SJSA1 (cell line): ENCODE data around the gene TRIM24. TPM values are rescaled to one million over a fixed set of nuclear protein-coding genes. Genes with fewer than 3 reads are reported as not detected.

Experiments
- DNase-seq, 2 experiments: peaks; one replicate each; pipeline ENCODE4 v3.0.0-alpha.2; 2015 to 2020; ENCODE audit warnings: low spot score in 2 of 2, low read depth in 1 of 2
- H3K27ac ChIP-seq: fragments of 250-450 bp; sonication (Bioruptor Pico); 2 replicates; pipeline ENCODE4 v1.5.1; 2020; ENCODE audit warnings: mild to moderate bottlenecking, moderate library complexity
- H3K27me3 ChIP-seq: fragments of 250-450 bp; sonication (Bioruptor Pico); replicated peaks from 2 replicates; pipeline ENCODE4 v1.5.1; 2020; ENCODE audit warnings: mild to moderate bottlenecking, moderate library complexity
- H3K36me3 ChIP-seq: fragments of 250-450 bp; sonication (Bioruptor Pico); 2 replicates; pipeline ENCODE4 v1.5.1; 2020; ENCODE audit warnings: mild to moderate bottlenecking
- H3K4me1 ChIP-seq: fragments of 250-450 bp; sonication (Bioruptor Pico); replicated peaks from 2 replicates; pipeline ENCODE4 v1.6.1; 2021; ENCODE audit warnings: mild to moderate bottlenecking
- H3K4me3 ChIP-seq: fragments of 250-450 bp; sonication (Bioruptor Pico); 2 replicates; pipeline ENCODE4 v1.5.1; 2020; ENCODE audit warnings: mild to moderate bottlenecking
- H3K9me3 ChIP-seq: fragments of 250-450 bp; sonication (Bioruptor Pico); replicated peaks from 2 replicates; pipeline ENCODE4 v1.5.1; 2020; ENCODE audit warnings: mild to moderate bottlenecking
- total RNA-seq: library from RNA; depleted of rRNA; stranded (reverse); fragments of >200 nt; shearing (Covaris generic); gene quantifications from 2 replicates; pipeline ENCODE4 v1.2.3, GENCODE V29; 2014

The TRIM24 gene
- total RNA-seq, 1 experiment from 2014 or later, result 20.3 TPM

DNA sequence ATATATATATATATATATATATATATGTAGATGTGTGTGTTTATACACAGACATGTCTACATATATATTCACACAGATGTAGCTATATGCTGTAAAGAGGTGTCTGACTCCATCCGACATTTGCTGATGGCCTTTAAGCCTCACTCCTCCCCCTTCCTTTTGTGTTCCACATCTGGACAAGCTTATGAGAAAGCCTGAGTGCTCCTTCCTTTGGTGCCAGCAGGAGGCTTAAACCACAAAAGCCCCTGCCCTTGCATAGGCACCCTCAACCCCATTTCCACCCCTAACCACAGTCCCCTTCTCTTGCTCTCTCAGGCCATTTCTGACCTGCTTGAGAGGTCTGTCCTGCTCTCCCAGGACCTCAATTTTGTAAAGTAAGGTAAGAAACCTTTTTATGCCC is 142.4 kb downstream of the TRIM24 start:
- H3K4me3 ChIP-seq, result no peak overlapping the region
- H3K27me3 ChIP-seq, result no peaks in the 10 kb centered on the region
- no peak for DNase-seq
- no peaks in the 10 kb centered on the region for H3K4me1 ChIP-seq
- no peak overlapping the region for H3K27ac ChIP-seq
- H3K9me3 ChIP-seq, result no peaks in the 10 kb centered on the region
- no peaks in the 10 kb centered on the region for H3K36me3 ChIP-seq

DNA sequence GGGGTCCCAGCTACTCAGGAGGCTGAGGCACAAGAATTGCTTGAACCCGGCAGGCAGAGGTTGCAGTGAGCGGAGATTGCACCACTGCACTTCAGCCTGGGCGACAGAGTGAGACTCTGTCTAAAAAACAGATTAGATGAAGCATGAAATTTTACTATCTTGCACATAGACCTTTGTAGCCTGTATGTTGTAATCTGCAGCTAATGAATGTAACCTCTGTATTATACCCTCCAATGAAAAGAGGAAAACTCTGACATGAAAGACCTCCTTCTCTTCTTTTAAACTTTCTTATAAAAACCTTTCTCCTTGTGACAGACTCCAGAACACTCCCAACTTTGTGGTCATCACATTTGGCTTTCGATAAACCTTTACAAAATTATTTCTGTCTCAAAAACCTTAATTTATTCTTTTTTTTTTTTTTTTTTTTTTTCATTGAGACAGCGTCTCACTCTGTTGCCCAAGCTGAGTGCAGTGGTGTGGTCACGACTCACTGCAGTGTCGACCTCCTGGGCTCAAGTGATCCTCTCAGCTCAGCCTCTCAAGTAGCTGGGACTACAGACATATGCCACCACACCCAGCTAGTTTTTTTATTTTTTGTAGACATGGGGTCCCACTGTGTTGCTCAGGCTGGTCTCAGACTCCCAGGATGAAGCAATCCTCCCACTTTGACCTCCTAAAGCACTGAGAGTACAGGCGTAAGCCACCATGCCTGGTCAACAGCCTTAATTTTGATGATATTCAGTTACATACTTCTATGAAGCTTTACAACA is 143.7 kb downstream of the TRIM24 start:
- no peak overlapping the region for H3K27ac ChIP-seq
- no peaks in the 10 kb centered on the region for H3K36me3 ChIP-seq
- DNase-seq, result no peak
- H3K4me1 ChIP-seq, result no peaks in the 10 kb centered on the region
- H3K4me3 ChIP-seq, result no peak overlapping the region
- no peaks in the 10 kb centered on the region for H3K27me3 ChIP-seq
- H3K9me3 ChIP-seq, result no peaks in the 10 kb centered on the region

DNA sequence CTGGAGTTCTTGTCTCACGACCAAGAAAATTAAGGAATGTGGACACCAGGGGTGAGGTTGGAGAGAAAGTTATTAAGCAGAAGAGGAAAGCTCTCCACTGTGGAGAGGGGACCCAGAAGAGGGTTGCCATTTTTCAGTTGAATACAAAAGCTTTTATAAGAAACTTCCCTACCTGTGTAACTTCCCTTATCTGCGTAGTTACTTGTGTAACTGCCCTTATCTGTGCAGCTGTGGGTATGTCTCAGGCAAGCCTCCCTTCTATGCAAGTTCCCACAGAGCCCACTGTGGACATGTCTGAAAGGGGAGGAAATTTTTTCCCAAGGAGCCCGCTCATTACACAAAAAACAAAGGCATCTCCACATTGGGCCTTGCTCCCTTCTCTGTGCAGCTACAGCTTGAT is 146.2 kb downstream of the TRIM24 start:
- H3K36me3 ChIP-seq, result no peaks in the 10 kb centered on the region
- no peaks in the 10 kb centered on the region for H3K9me3 ChIP-seq
- no peak for DNase-seq
- no peak overlapping the region for H3K4me3 ChIP-seq
- H3K27me3 ChIP-seq, result no peaks in the 10 kb centered on the region
- H3K4me1 ChIP-seq, result no peaks in the 10 kb centered on the region
- no peak overlapping the region for H3K27ac ChIP-seq

DNA sequence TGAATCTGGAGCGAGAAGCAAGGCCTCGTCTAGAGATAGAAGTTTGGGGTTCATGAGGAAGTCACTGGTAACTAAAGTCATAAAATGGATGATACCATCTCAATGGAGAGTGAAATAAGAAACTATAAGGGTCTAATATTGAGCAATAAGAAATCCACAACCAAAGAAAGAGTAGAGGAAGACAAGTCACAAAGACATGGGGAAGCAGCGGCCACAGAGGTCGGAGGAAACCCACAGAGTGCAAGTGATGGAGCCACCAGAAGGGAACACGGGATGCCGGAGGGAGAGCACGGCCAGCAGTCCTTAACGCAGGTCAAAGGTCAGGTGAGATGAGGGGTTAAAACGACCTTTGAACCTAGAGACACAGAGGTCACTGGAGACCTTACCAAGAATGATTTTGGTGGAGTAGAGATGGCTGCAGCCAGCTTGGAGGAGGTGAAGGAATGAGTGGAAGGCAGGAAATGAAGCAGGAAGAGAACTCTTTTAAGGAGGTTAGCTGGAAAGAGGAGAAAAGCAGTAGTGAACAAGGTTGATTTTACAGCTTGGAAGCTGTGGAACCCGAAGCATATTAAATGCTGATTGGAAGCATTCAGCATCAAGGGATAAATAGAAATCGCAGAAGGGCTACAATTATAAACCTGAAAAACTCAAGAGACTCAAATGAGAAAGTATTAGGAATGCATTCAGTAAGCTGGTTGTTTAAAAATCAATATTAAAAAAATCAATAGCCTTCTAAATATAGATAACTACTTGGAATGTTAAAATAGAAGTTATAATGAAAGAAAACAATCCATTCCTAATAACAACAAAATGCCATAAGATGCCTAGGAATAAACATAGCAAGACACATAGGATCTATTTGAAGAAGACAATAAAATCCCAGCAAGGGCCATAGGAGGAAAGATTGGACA is 147.4 kb downstream of the TRIM24 start:
- DNase-seq, result no peak
- Histone ChIP-seq H3K27ac (no peak overlapping the region), H3K4me1 (no peaks in the 10 kb centered on the region), H3K4me3 (no peak overlapping the region), H3K27me3 (no peaks in the 10 kb centered on the region), H3K9me3 (no peaks in the 10 kb centered on the region), H3K36me3 (no peaks in the 10 kb centered on the region)

DNA sequence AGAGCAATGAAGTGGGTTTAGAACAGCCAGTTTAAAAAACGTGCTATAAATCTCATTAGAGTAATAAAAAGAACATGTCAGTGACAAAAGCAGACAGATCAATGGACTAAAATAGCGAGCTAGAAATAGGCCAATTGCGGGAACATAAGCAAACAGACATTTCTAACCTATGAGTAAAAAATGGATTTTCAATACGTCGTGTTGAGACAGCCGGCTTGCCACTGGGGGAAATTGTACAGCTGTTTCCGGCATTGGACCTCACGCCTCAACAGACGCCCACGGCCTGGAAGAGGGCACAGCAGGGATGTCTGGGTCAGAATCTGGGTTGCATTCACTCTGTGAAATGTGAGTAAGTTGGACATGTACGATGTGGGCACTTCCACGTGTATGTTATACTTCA is 148.2 kb downstream of the TRIM24 start:
- no peaks in the 10 kb centered on the region for H3K9me3 ChIP-seq
- H3K4me1 ChIP-seq, result no peaks in the 10 kb centered on the region
- H3K4me3 ChIP-seq, result no peak overlapping the region
- no peaks in the 10 kb centered on the region for H3K36me3 ChIP-seq
- DNase-seq, result no peak
- H3K27ac ChIP-seq, result no peak overlapping the region
- H3K27me3 ChIP-seq, result no peaks in the 10 kb centered on the region

DNA sequence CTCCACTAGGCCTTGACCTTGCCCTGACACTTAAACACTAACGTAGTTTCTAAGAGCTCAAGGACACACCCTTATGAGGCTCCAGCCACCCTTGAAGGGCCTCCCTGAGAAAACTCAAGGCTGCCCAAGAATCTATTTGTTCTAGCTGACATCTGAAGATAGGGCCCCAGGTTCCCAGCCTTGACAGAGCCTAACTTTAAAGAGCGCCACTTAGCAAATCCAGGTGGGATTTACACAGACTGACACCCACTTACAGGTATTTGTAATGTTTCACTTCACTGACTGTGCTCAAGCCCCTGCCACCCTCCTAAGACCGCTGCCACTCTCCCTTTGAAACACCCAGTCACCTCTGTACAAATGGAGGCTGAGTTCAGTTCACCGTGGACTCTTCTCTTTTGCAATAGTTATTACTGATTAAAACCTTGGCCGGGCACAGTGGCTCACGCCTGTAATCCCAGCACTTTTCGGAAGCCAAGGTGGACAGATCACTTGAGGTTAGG is 150.7 kb downstream of the TRIM24 start:
- Histone ChIP-seq H3K27me3 (no peaks in the 10 kb centered on the region), H3K27ac (no peak overlapping the region), H3K9me3 (no peaks in the 10 kb centered on the region), H3K4me1 (no peaks in the 10 kb centered on the region), H3K4me3 (no peak overlapping the region), H3K36me3 (no peaks in the 10 kb centered on the region)
- DNase-seq, result no peak

DNA sequence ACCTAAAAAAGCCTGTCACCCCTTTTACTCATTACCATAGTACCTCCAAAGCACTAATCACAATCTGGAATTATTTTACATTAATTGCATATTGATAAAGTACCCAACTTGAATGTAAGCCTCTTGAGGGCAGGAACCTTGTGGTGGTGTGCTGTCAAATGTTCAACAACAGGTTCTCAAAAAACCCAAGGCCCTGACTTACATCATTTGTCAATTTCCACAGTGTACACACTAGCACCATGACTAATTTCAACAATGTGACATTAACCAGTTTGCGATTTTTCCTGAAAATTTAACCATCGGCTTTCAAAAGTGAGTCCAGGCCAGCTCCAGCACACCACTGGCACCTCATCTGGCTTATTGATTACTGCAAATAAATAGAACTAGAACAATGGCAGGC is 153.6 kb downstream of the TRIM24 start:
- Histone ChIP-seq H3K27ac (no peak overlapping the region), H3K27me3 (no peaks in the 10 kb centered on the region), H3K4me1 (no peaks in the 10 kb centered on the region), H3K36me3 (no peaks in the 10 kb centered on the region), H3K9me3 (no peaks in the 10 kb centered on the region), H3K4me3 (no peak overlapping the region)
- DNase-seq, result no peak

DNA sequence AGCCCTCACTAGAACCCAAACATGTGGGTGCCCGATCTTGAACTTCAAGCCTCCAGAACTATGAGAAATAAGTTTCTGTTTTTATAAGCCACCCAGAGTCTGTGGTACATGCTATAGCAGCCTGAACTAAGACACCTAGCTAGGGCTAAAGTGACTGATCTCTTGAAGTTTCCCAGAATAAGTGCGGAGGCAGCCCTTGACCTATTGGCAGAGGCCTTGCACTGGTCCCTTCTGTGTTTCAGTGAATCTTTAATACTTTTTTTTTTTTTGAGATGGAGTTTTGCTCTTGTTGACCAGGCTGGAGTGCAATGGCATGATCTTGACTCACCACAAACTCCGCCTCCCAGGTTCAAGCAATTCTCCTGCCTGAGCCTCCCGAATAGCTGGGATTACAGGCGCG is 156.0 kb downstream of the TRIM24 start:
- DNase-seq, result no peak
- Histone ChIP-seq H3K36me3 (no peaks in the 10 kb centered on the region), H3K27me3 (no peaks in the 10 kb centered on the region), H3K4me1 (no peaks in the 10 kb centered on the region), H3K9me3 (no peaks in the 10 kb centered on the region), H3K4me3 (no peak overlapping the region), H3K27ac (no peak overlapping the region)

DNA sequence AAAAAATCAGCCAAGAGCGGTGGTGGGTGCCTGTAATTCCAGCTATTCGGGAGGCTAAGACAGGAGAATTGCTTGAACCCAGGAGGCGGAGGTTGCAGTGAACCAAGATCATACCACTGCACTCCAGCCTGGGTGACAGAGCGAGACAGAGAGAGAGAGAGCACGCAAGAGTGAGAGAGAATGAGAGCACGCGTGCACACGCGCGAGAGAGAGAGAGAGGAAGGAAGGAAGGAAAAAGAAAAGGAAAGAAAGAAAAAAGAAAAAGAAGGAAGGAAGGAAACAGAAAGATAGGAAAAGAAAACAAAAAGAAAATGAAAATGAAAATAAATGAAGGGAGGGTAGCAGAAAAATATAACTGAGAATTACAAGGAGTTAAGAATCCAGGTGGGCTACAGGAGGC is 158.4 kb downstream of the TRIM24 start:
- no peak for DNase-seq
- no peaks in the 10 kb centered on the region for H3K4me1 ChIP-seq
- H3K27ac ChIP-seq, result no peak overlapping the region
- no peaks in the 10 kb centered on the region for H3K27me3 ChIP-seq
- H3K9me3 ChIP-seq, result no peaks in the 10 kb centered on the region
- no peak overlapping the region for H3K4me3 ChIP-seq
- H3K36me3 ChIP-seq, result no peaks in the 10 kb centered on the region

DNA sequence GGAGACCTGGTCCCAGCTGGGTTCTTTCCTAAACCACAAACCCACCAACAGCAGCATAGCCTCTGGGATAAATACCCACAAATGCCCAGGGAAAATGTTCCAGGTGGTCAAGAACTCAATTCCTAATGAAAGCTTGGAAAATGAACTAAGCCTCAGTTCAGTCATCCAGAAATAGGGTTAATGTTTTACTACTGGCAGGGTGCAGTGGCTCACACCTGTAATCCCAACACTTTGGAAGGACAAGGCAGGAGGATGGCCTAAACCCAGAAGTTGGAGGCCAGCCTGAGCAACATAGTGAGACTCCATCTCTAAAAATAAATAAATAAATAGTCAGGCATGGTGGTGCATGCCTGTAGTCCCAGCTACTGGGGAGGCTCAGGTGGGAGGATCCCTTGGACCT is 158.9 kb downstream of the TRIM24 start:
- Histone ChIP-seq H3K4me1 (no peaks in the 10 kb centered on the region), H3K9me3 (no peaks in the 10 kb centered on the region), H3K27me3 (no peaks in the 10 kb centered on the region), H3K4me3 (no peak overlapping the region), H3K36me3 (no peaks in the 10 kb centered on the region), H3K27ac (no peak overlapping the region)
- DNase-seq, result no peak

DNA sequence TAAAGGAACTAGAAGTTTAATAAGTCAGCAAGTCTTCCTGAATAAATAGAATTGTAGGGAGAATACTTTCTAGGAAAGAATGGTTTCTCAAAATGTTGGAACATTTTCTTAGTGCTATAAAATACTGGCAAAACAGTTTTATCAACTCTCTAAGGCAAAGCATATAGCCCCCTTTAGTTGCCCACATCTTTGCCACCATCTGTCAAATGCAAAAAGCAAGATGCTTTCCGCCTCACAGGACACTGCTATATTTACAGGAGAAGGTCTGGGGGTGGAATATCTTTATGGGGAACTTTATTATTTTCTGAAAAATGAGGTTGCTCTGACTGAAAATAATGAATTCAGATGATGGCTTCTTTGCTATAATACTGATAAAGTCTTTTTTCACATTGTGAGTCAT is 162.8 kb downstream of the TRIM24 start:
- Histone ChIP-seq H3K36me3 (no peaks in the 10 kb centered on the region), H3K9me3 (no peaks in the 10 kb centered on the region), H3K27me3 (no peaks in the 10 kb centered on the region), H3K4me3 (no peak overlapping the region), H3K4me1 (no peaks in the 10 kb centered on the region), H3K27ac (no peak overlapping the region)
- DNase-seq, result no peak

DNA sequence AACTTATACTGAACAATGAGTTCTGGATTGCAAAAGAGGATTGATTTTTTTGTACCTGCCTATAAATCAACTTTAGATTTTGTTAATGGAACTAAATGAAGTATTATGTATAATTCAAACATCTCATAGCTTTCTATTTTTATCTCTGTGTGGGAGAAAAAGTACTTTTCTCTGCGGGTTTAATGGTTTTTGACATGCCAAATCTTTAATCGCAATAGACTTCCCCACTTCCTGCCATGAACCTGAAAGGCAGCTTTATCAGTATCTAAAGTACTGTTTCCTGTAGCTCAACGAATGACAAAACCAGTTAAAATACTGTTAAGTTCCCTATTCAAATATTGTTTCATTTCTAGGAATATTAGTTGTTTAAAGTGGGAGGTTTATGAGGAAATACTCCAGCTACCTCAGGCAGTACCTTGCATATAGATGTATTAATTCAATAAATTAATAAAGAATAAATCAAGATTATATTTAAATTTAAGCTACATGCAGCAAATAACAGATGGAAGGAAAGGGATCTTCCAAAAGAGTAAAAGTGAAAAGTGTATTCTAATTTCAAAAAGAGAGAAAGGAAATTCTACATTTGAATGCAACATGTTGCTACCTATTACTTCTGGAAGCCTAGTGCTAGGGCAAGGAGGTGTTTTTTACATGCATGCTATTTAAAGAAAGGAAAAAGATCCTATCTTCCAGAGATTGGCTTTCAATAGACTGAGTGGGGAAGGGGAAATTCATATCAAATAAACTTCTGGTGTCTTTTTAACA is 165.2 kb downstream of the TRIM24 start:
- no peaks in the 10 kb centered on the region for H3K27me3 ChIP-seq
- no peaks in the 10 kb centered on the region for H3K4me1 ChIP-seq
- no peak for DNase-seq
- H3K27ac ChIP-seq, result no peak overlapping the region
- no peaks in the 10 kb centered on the region for H3K36me3 ChIP-seq
- no peaks in the 10 kb centered on the region for H3K9me3 ChIP-seq
- H3K4me3 ChIP-seq, result no peak overlapping the region

DNA sequence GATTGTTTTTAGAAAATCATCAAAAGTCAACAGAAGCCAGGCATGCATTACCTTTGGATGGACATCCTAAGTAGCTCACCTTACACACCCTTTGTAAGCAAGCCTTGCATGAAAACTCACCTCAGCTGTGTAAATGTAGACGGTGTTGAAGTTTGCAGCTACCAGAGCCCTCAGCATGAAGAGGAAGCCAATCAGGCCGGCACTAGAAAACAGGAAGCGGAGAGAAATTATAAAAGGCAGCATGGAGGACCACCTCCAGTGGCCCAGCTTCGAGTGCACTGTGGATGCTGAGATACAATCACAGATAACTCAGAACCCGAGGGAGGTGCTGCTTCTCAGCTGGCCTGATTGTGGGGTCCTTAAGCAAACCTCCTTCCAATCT is 165.8 kb downstream of the TRIM24 start:
- no peak overlapping the region for H3K27ac ChIP-seq
- no peaks in the 10 kb centered on the region for H3K9me3 ChIP-seq
- H3K4me3 ChIP-seq, result no peak overlapping the region
- no peaks in the 10 kb centered on the region for H3K4me1 ChIP-seq
- DNase-seq, result no peak
- H3K36me3 ChIP-seq, result no peaks in the 10 kb centered on the region
- H3K27me3 ChIP-seq, result no peaks in the 10 kb centered on the region

DNA sequence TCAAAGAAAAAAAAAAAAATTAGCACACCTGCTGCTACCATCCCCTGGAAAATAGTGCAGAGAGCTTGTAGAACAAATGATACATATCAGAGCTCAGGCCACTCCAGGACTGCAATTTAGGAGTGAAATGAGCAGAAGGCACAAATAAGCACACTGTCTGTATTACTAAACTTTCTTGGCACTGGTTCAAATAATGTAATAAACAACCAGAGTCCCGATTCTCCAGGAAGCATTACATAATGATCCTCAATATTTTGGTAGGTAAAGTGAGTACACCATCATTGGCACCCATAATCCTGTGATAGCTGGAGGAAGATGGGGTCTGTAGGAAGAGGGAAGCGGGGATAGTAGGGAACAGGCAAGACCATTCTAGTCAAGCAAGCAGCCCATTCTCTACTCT is 166.8 kb downstream of the TRIM24 start:
- H3K27me3 ChIP-seq, result no peaks in the 10 kb centered on the region
- DNase-seq, result no peak

More for the DNA sequence above, 166.8 kb downstream of the TRIM24 start:
- H3K4me1 ChIP-seq, result no peaks in the 10 kb centered on the region
- no peak overlapping the region for H3K4me3 ChIP-seq
- H3K27ac ChIP-seq, result no peak overlapping the region
- no peaks in the 10 kb centered on the region for H3K9me3 ChIP-seq
- H3K36me3 ChIP-seq, result no peaks in the 10 kb centered on the region
